ENCODE measurements around the gene MYO3B. TPM values are rescaled to one million over a fixed set of nuclear protein-coding genes. Genes with fewer than 3 reads are reported as not detected.

MYO3B gene
- total RNA-seq, 4 donors from 2014 or later: 0.48 TPM; not detected in 3

DNA sequence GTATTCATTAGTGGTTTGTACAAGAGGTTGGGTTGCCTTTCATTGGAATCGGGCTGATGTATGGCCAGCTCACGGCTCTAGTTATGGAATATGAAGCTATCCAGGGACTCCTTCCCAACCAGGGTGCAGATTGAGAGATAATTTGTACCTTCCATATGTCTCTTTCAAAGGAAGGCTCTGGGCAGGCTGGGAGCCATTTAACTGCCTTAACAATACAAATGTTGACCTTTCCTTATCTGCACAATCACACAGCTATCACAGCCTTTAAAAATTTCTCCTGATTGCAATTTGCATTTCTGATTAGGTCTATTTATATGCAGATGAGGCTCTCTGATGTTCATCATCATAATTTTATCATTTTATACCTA is 58.7 kb downstream of the MYO3B start:
- in situ Hi-C loops (cut with MboI; ENCODE audit: low pct_ligation_motif_present in 1 of 4, low pct_unique_long_range_greater_than_20kb in 1 of 4, low sequenced_read_pairs in 3 of 4) (loop anchor here in 1 of 4 donors (10.0 kb wide), 1 partner anchor 578 kb away; the partner anchor contains the start of gene GAD1), intact Hi-C loops (cut with DNase I; ENCODE audit: low total_unique reads) (no loop called here)
- no peak for DNase-seq
- Histone ChIP-seq H3K9me3 (no peaks in the 10 kb centered on the region), H3K27me3 (peaks cover 29% of the 10 kb centered on the region), H3K36me3 (no peaks in the 10 kb centered on the region), H3K27ac (no peak overlapping the region), H3K4me3 (no peak overlapping the region), H3K4me1 (no peaks in the 10 kb centered on the region)
- WGBS, 2 donors (ENCODE audit: low coverage in 1 of 2): 90% methylated on average over 2 of the region's 2 CpGs; no CpG with 5 or more reads in 1 of the 2 donors
- TF ChIP-seq, protein P1, sequence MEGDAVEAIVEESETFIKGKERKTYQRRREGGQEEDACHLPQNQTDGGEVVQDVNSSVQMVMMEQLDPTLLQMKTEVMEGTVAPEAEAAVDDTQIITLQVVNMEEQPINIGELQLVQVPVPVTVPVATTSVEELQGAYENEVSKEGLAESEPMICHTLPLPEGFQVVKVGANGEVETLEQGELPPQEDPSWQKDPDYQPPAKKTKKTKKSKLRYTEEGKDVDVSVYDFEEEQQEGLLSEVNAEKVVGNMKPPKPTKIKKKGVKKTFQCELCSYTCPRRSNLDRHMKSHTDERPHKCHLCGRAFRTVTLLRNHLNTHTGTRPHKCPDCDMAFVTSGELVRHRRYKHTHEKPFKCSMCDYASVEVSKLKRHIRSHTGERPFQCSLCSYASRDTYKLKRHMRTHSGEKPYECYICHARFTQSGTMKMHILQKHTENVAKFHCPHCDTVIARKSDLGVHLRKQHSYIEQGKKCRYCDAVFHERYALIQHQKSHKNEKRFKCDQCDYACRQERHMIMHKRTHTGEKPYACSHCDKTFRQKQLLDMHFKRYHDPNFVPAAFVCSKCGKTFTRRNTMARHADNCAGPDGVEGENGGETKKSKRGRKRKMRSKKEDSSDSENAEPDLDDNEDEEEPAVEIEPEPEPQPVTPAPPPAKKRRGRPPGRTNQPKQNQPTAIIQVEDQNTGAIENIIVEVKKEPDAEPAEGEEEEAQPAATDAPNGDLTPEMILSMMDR (IDR thresholded peaks at IDR 0.05): no peak
- TF ChIP-seq EP300 (IDR thresholded peaks at IDR 0.05; ENCODE audit: low read depth): no peak
- no peak for TF ChIP-seq POLR2A (IDR thresholded peaks at IDR 0.05)
- no peak for TF ChIP-seq POLR2AphosphoS5 (IDR thresholded peaks at IDR 0.05)

DNA sequence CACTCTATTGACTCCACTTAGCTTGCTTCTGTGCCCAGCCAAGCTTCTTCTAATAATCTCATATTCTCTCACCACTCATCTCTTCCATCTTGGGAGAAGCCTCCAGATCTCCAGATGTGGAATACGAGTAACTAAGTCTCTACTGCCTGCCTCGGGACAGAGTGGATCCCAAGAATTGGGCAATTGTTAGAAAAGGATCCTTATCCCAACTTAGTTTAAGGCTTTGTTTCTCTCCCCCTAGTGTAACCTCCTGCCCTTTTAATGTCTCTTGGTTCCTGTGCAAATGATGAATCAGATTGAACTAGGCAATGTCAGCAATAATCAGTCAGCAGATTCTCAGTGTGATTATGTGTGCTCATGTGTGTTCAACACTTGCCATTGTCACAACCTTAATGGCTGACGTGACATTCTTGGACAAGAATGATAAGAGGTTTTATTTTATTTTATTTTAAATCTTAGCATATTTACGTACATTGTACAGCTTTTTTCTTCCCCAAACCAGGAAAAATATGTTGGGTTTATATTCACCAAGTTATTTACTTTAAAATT is 59.7 kb downstream of the MYO3B start:
- H3K9me3 ChIP-seq: no peaks in the 10 kb centered on the region
- H3K27ac ChIP-seq: no peak overlapping the region
- intact Hi-C loops (cut with DNase I; ENCODE audit: low total_unique reads) (no loop called here), in situ Hi-C loops (cut with MboI; ENCODE audit: low pct_ligation_motif_present in 1 of 4, low pct_unique_long_range_greater_than_20kb in 1 of 4, low sequenced_read_pairs in 3 of 4) (loop anchor here in 1 of 4 donors (10.0 kb wide), 1 partner anchor 577 kb away; the partner anchor contains the start of gene GAD1)
- TF ChIP-seq, protein P1 (IDR thresholded peaks at IDR 0.05): no peak
- TF ChIP-seq POLR2A (IDR thresholded peaks at IDR 0.05) (no peak), POLR2AphosphoS5 (IDR thresholded peaks at IDR 0.05) (no peak), EP300 (IDR thresholded peaks at IDR 0.05; ENCODE audit: low read depth) (no peak)
- WGBS, 2 donors (ENCODE audit: low coverage in 1 of 2): 58 to 66% methylated on average over 2 to 4 of the region's 4 CpGs
- peaks cover 39% of the 10 kb centered on the region for H3K27me3 ChIP-seq
- no peaks in the 10 kb centered on the region for H3K4me1 ChIP-seq
- no peak for DNase-seq
- H3K36me3 ChIP-seq: no peaks in the 10 kb centered on the region
- H3K4me3 ChIP-seq: no peak overlapping the region

DNA sequence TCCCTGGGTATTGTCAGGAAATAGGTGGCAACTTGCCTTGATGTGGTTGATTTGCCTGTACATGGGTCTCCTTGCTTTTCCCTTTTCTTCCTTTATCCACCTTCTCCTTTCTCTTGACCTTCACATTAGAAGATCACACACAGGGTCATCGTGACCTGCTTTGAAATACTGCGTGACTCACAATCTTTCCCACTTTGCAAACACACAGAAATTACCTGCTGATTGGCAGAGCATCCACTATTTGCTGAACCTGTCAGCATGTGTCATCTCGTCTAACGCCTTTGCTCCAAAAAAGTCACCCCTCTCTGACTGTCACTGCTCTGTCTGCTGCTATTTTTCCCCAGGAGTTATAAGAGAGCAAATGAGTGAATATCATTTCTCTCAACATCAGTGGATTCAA is 60.8 kb downstream of the MYO3B start:
- H3K4me1 ChIP-seq: no peaks in the 10 kb centered on the region
- WGBS, 2 donors (ENCODE audit: low coverage in 1 of 2): 36 to 65% methylated on average over 4 of the region's 4 CpGs
- DNase-seq: no peak
- H3K36me3 ChIP-seq: no peaks in the 10 kb centered on the region
- H3K4me3 ChIP-seq: no peak overlapping the region
- intact Hi-C loops (cut with DNase I; ENCODE audit: low total_unique reads) (no loop called here), in situ Hi-C loops (cut with MboI; ENCODE audit: low pct_ligation_motif_present in 1 of 4, low pct_unique_long_range_greater_than_20kb in 1 of 4, low sequenced_read_pairs in 3 of 4) (loop anchor here in 1 of 4 donors (10.0 kb wide), 1 partner anchor 576 kb away; the partner anchor contains the start of gene GAD1)
- H3K27me3 ChIP-seq: peaks cover 39% of the 10 kb centered on the region
- TF ChIP-seq, protein P1 (IDR thresholded peaks at IDR 0.05): no peak
- TF ChIP-seq POLR2A (IDR thresholded peaks at IDR 0.05) (no peak), POLR2AphosphoS5 (IDR thresholded peaks at IDR 0.05) (no peak)
- H3K9me3 ChIP-seq: no peaks in the 10 kb centered on the region
- no peak overlapping the region for H3K27ac ChIP-seq

DNA sequence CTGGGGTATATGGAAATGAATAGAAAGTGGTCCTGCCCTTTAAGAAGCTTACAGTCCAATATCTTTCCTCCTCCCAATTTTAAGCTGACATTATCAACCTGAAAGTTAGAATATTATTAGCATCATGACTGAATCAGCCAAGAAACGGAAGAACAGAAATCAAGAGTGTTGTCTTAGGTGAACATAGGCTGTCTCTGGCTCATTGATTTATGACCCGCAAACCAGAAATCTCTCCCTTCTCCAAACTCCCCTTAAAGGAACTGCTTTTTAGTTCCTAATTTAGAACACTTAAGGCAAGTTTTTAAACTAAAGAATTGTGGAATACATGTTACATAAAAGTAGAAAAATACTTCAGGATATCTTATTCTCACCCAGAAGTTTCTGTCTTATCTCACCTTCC is 62.7 kb downstream of the MYO3B start:
- no peaks in the 10 kb centered on the region for H3K4me1 ChIP-seq
- H3K27me3 ChIP-seq: peaks cover 39% of the 10 kb centered on the region
- in situ Hi-C loops (cut with MboI; ENCODE audit: low pct_ligation_motif_present in 1 of 4, low pct_unique_long_range_greater_than_20kb in 1 of 4, low sequenced_read_pairs in 3 of 4) (no loop called here), intact Hi-C loops (cut with DNase I; ENCODE audit: low total_unique reads) (no loop called here)
- no peak for TF ChIP-seq POLR2A (IDR thresholded peaks at IDR 0.05)
- no peak for TF ChIP-seq POLR2AphosphoS5 (IDR thresholded peaks at IDR 0.05)
- TF ChIP-seq EP300 (IDR thresholded peaks at IDR 0.05; ENCODE audit: low read depth): no peak
- TF ChIP-seq, protein P1 (IDR thresholded peaks at IDR 0.05): no peak
- 63 to 68% methylated on average over 2 of the region's 2 CpGs for WGBS, 2 donors (ENCODE audit: low coverage in 1 of 2)
- H3K27ac ChIP-seq: no peak overlapping the region
- no peak for DNase-seq
- no peaks in the 10 kb centered on the region for H3K9me3 ChIP-seq
- H3K4me3 ChIP-seq: no peak overlapping the region
- no peaks in the 10 kb centered on the region for H3K36me3 ChIP-seq
